DOHH2 (cell line): ENCODE data around the gene GJC1.

ENCODE experiments used
- EZH2phosphoT487 ChIP-seq: fragments of 200-600 bp; sonication (generic); IDR thresholded peaks from 2 replicates; pipeline ENCODE4 v1.6.1; 2017; ENCODE audit warnings: borderline replicate concordance, mild to moderate bottlenecking, antibody characterized with exemption, low read length, moderate library complexity, mixed read lengths
- TF ChIP-seq, protein P1 (sequence below): fragments of 200-600 bp; sonication (generic); IDR thresholded peaks from one replicate; pipeline ENCODE4 v1.5.1; 2014; ENCODE audit warnings: antibody characterized with exemption, mild to moderate bottlenecking, low read depth, low read length; ENCODE audit not compliant: poor library complexity, severe bottlenecking

DNA sequence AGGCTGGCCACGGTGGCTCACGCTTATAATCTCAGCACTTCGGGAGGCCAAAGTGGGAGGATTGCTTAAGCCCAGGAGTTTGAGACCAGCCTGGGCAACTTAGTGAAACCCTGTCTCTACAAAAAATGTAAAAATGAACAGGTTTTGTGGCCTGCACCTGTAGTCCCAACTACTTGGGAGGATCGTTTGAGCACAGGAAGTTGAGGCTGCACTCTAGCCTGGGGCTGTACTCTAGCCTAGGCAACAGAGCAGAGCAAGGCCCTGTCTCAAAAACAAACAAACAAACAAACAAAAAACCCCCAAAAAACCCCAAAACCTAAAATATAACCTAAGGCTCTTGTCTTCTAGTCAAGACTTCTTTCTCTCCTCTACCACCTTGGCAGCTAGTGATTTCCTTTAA, 10.2 kb upstream of the GJC1 start:
- TF ChIP-seq, protein P1, sequence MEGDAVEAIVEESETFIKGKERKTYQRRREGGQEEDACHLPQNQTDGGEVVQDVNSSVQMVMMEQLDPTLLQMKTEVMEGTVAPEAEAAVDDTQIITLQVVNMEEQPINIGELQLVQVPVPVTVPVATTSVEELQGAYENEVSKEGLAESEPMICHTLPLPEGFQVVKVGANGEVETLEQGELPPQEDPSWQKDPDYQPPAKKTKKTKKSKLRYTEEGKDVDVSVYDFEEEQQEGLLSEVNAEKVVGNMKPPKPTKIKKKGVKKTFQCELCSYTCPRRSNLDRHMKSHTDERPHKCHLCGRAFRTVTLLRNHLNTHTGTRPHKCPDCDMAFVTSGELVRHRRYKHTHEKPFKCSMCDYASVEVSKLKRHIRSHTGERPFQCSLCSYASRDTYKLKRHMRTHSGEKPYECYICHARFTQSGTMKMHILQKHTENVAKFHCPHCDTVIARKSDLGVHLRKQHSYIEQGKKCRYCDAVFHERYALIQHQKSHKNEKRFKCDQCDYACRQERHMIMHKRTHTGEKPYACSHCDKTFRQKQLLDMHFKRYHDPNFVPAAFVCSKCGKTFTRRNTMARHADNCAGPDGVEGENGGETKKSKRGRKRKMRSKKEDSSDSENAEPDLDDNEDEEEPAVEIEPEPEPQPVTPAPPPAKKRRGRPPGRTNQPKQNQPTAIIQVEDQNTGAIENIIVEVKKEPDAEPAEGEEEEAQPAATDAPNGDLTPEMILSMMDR, result no peak
- TF ChIP-seq EZH2phosphoT487, result no peak
